Liver (tissue), 9 donors: ENCODE measurements around the gene NLRP5. TPM values are rescaled to one million over a fixed set of nuclear protein-coding genes. Genes with fewer than 3 reads are reported as not detected.
"Not testable (repeated sequence)": the region's sequence is repeated elsewhere in the genome, so short reads cannot be mapped to it uniquely, and the experiment has no call there.

ENCODE experiments used
- DNase-seq: peaks from one replicate; pipeline ENCODE4 v3.0.0-alpha.2; 2017; ENCODE audit warnings: low spot score
- H3K27ac ChIP-seq, 2 donors: one replicate each; pipeline ENCODE4 v1.7.0; 2013; ENCODE audit warnings: inconsistent platforms in 2 of 2, low read length in 2 of 2, control low read depth in 1 of 2, low read depth in 1 of 2, mild to moderate bottlenecking in 1 of 2
- H3K27me3 ChIP-seq, 4 donors: one replicate each; pipeline versions ENCODE4 v1.6.1 to v1.7.0; 2013; ENCODE audit warnings: low read length in 3 of 4, inconsistent platforms in 1 of 4, mild to moderate bottlenecking in 1 of 4, moderate library complexity in 1 of 4; ENCODE audit not compliant: control insufficient read depth in 4 of 4, insufficient read depth in 4 of 4
- H3K36me3 ChIP-seq, 4 donors: one replicate each; pipeline versions ENCODE4 v1.6.1 to v1.7.0; 2013; ENCODE audit warnings: low read length in 3 of 4, mild to moderate bottlenecking in 3 of 4, low read depth in 1 of 4, moderate library complexity in 1 of 4; ENCODE audit not compliant: control insufficient read depth in 4 of 4, insufficient read depth in 3 of 4
- H3K4me1 ChIP-seq, 4 donors: one replicate each; pipeline versions ENCODE4 v1.6.1 to v1.7.0; 2013; ENCODE audit warnings: low read length in 3 of 4, mild to moderate bottlenecking in 3 of 4, moderate library complexity in 1 of 4; ENCODE audit not compliant: control insufficient read depth in 4 of 4, insufficient read depth in 4 of 4
- H3K4me3 ChIP-seq, 3 donors: one replicate each; pipeline versions ENCODE4 v1.6.1 to v1.7.0; 2013; ENCODE audit warnings: low read length in 3 of 3, control low read depth in 1 of 3, low read depth in 1 of 3, mild to moderate bottlenecking in 1 of 3
- H3K9ac ChIP-seq, 2 donors: one replicate each; pipeline ENCODE4 v1.7.0; 2013; ENCODE audit warnings: low read length in 2 of 2, mild to moderate bottlenecking in 2 of 2, moderate library complexity in 2 of 2, control low read depth in 1 of 2, low read depth in 1 of 2
- H3K9me3 ChIP-seq, 4 donors: one replicate each; pipeline versions ENCODE4 v1.6.1 to v1.7.0; 2013; ENCODE audit warnings: low read length in 3 of 4; ENCODE audit not compliant: control insufficient read depth in 4 of 4
- EGR1 ChIP-seq, 2 donors: IDR thresholded peaks; 2 replicates each; pipeline ENCODE4 v1.6.1; 2016 to 2018; ENCODE audit warnings: antibody characterized with exemption in 2 of 2, low read depth in 2 of 2
- FOXA1 ChIP-seq: IDR thresholded peaks from 2 replicates; pipeline ENCODE4 v1.6.1; 2016; ENCODE audit warnings: antibody characterized with exemption
- FOXA2 ChIP-seq: IDR thresholded peaks from 2 replicates; pipeline ENCODE4 v1.6.1; 2016; ENCODE audit warnings: antibody characterized with exemption
- GABPA ChIP-seq, 2 donors: IDR thresholded peaks in 1 of 2; conservative IDR thresholded peaks in 1 of 2; 2 replicates each; pipeline ENCODE4 v1.6.1; 2016; ENCODE audit warnings: antibody characterized with exemption in 2 of 2, mild to moderate bottlenecking in 1 of 2, moderate library complexity in 1 of 2
- HNF4A ChIP-seq, 2 donors: conservative IDR thresholded peaks; 2 replicates each; pipeline ENCODE4 v1.6.1; 2016; ENCODE audit warnings: antibody characterized with exemption in 2 of 2, mild to moderate bottlenecking in 2 of 2
- HNF4G ChIP-seq: IDR thresholded peaks from 2 replicates; pipeline ENCODE4 v1.6.1; 2016; ENCODE audit warnings: antibody characterized with exemption
- JUND ChIP-seq, 2 donors: IDR thresholded peaks; 2 replicates each; pipeline ENCODE4 v1.6.1; 2016; ENCODE audit warnings: antibody characterized with exemption in 2 of 2
- NR2F2 ChIP-seq: IDR thresholded peaks from 2 replicates; pipeline ENCODE4 v1.6.1; 2016; ENCODE audit warnings: antibody characterized with exemption
- RAD21 ChIP-seq, 2 donors: IDR thresholded peaks; 2 replicates each; pipeline ENCODE4 v1.6.1; 2016; ENCODE audit warnings: antibody characterized with exemption in 2 of 2, mild to moderate bottlenecking in 2 of 2
- RXRA ChIP-seq, 2 donors: IDR thresholded peaks; 2 replicates each; pipeline ENCODE4 v1.6.1; 2017 to 2018; ENCODE audit warnings: antibody characterized with exemption in 2 of 2, mild to moderate bottlenecking in 1 of 2
- SP1 ChIP-seq: IDR thresholded peaks from 2 replicates; pipeline ENCODE4 v1.6.1; 2018; ENCODE audit warnings: antibody characterized with exemption, mild to moderate bottlenecking
- TAF1 ChIP-seq: conservative IDR thresholded peaks from 2 replicates; pipeline ENCODE4 v1.6.1; 2016; ENCODE audit warnings: antibody characterized with exemption, mild to moderate bottlenecking
- ZBTB33 ChIP-seq: IDR thresholded peaks from 2 replicates; pipeline ENCODE4 v1.6.1; 2016; ENCODE audit warnings: antibody characterized with exemption
- WGBS: extraction: QIAGEN DNeasy Blood & Tissue Kit; methylation state at CpG from one replicate; pipeline ENCODE4 v1.1.7; 2013; 5-methylcytosine and 5-hydroxymethylcytosine counted together
- polyA plus RNA-seq, 2 donors: library from polyadenylated mRNA; stranded (reverse) in 1 of 2; unstranded in 1 of 2; fragments of 200-250 nt in 1 of 2; fragments of >200 nt in 1 of 2; fragmentation: Nextera tagmentation in 1 of 2; extraction: Ambion mirVana in 1 of 2; gene quantifications; one replicate each; pipeline versions ENCODE4 v1.2.1 to v1.2.3, GENCODE V29; 2013 to 2015
- total RNA-seq, 2 donors: library from RNA; depleted of rRNA; stranded (reverse); fragments of >200 nt; gene quantifications; one replicate each; pipeline ENCODE4 v1.2.3, GENCODE V29; 2014
- TF ChIP-seq, protein P1 (sequence below): fragments of 150-350 bp; IDR thresholded peaks from 2 replicates; pipeline ENCODE4 v1.5.1; 2017; ENCODE audit warnings: improper control_type of control experiment, low read depth, low read length; ENCODE audit not compliant: missing input control
- TF ChIP-seq, protein P2 (sequence below): IDR thresholded peaks from 2 replicates; pipeline ENCODE4 v1.6.1; 2016; ENCODE audit warnings: antibody characterized with exemption, mild to moderate bottlenecking
- TF ChIP-seq, protein P3 (sequence below): IDR thresholded peaks from 2 replicates; pipeline ENCODE4 v1.6.1; 2016; ENCODE audit warnings: antibody characterized with exemption
- donor health status: healthy.
- donor health status: healthy.
- donor health status: healthy.
- donor health status: healthy.
- donor health status: healthy.

The NLRP5 gene
- total and polyA plus RNA-seq, 4 donors: not detected

GRCh38 chr19:55947532-55947931, 39.0 kb upstream of the NLRP5 start, which contains the start of gene NLRP8:
Gene NLRP8, plus strand, starts transcription at chr19:55947832.
- Histone ChIP-seq H3K27ac (no peak within 1 kb of the TSS), H3K27me3 (peaks cover 0 to 2% (median 0%) of the 10 kb centered on the region in 4 donors), H3K36me3 (no peaks in the 10 kb centered on the region), H3K4me3 (no peak within 1 kb of the TSS), H3K4me1 (no peaks in the 10 kb centered on the region), H3K9me3 (peaks cover 0 to 14% (median 4%) of the 10 kb centered on the region in 4 donors), H3K9ac (no peak within 1 kb of the TSS)
- WGBS: 73% methylated on average over 8 of the region's 8 CpGs
- TF ChIP-seq, protein P1, sequence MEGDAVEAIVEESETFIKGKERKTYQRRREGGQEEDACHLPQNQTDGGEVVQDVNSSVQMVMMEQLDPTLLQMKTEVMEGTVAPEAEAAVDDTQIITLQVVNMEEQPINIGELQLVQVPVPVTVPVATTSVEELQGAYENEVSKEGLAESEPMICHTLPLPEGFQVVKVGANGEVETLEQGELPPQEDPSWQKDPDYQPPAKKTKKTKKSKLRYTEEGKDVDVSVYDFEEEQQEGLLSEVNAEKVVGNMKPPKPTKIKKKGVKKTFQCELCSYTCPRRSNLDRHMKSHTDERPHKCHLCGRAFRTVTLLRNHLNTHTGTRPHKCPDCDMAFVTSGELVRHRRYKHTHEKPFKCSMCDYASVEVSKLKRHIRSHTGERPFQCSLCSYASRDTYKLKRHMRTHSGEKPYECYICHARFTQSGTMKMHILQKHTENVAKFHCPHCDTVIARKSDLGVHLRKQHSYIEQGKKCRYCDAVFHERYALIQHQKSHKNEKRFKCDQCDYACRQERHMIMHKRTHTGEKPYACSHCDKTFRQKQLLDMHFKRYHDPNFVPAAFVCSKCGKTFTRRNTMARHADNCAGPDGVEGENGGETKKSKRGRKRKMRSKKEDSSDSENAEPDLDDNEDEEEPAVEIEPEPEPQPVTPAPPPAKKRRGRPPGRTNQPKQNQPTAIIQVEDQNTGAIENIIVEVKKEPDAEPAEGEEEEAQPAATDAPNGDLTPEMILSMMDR: no peak
- TF ChIP-seq RAD21 (IDR thresholded peaks at IDR 0.05): no peak
- TF ChIP-seq, protein P2, sequence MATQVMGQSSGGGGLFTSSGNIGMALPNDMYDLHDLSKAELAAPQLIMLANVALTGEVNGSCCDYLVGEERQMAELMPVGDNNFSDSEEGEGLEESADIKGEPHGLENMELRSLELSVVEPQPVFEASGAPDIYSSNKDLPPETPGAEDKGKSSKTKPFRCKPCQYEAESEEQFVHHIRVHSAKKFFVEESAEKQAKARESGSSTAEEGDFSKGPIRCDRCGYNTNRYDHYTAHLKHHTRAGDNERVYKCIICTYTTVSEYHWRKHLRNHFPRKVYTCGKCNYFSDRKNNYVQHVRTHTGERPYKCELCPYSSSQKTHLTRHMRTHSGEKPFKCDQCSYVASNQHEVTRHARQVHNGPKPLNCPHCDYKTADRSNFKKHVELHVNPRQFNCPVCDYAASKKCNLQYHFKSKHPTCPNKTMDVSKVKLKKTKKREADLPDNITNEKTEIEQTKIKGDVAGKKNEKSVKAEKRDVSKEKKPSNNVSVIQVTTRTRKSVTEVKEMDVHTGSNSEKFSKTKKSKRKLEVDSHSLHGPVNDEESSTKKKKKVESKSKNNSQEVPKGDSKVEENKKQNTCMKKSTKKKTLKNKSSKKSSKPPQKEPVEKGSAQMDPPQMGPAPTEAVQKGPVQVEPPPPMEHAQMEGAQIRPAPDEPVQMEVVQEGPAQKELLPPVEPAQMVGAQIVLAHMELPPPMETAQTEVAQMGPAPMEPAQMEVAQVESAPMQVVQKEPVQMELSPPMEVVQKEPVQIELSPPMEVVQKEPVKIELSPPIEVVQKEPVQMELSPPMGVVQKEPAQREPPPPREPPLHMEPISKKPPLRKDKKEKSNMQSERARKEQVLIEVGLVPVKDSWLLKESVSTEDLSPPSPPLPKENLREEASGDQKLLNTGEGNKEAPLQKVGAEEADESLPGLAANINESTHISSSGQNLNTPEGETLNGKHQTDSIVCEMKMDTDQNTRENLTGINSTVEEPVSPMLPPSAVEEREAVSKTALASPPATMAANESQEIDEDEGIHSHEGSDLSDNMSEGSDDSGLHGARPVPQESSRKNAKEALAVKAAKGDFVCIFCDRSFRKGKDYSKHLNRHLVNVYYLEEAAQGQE: no peak
- no peak for TF ChIP-seq TAF1
- no peak for TF ChIP-seq JUND (IDR thresholded peaks at IDR 0.05)
- no peak for TF ChIP-seq GABPA (IDR thresholded peaks at IDR 0.05 in 1 of 2, conservative IDR thresholded peaks at IDR 0.05 in 1 of 2)
- no peak for TF ChIP-seq NR2F2
- no peak for TF ChIP-seq SP1
- no peak for TF ChIP-seq HNF4G
- no peak for TF ChIP-seq EGR1 (IDR thresholded peaks at IDR 0.05; ENCODE audit: low read depth in 2 of 2)
- no peak for TF ChIP-seq HNF4A (conservative IDR thresholded peaks at IDR 0.05)
- no peak for TF ChIP-seq FOXA2
- no peak for TF ChIP-seq ZBTB33
- TF ChIP-seq, protein P3, sequence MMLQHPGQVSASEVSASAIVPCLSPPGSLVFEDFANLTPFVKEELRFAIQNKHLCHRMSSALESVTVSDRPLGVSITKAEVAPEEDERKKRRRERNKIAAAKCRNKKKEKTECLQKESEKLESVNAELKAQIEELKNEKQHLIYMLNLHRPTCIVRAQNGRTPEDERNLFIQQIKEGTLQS: no peak
- TF ChIP-seq FOXA1: no peak
- no peak for TF ChIP-seq RXRA (IDR thresholded peaks at IDR 0.05)
- DNase-seq: no peak

- peaks cover 0 to 14% (median 5%) of the 10 kb centered on the region in 4 donors for H3K9me3 ChIP-seq
- not testable (repeated sequence) for H3K36me3 ChIP-seq
These were observed 36.0 kb upstream of the NLRP5 start for GRCh38 chr19:55950566-55950965.

More at GRCh38 chr19:55950566-55950965, 36.0 kb upstream of the NLRP5 start:
- H3K27me3 ChIP-seq, H3K4me3 ChIP-seq, H3K9ac ChIP-seq, DNase-seq, H3K4me1 ChIP-seq, H3K27ac ChIP-seq: not testable (repeated sequence)
- 88% methylated on average over 19 of the region's 19 CpGs for WGBS
